Measurements from ENCODE around the gene ALG10. TPM values are rescaled to one million over a fixed set of nuclear protein-coding genes. Genes with fewer than 3 reads are reported as not detected.
"Not testable (repeated sequence)": the region's sequence is repeated elsewhere in the genome, so short reads cannot be mapped to it uniquely, and the experiment has no call there.

Gene ALG10
- total RNA-seq, 2 donors from 2014 or later = 19.9 to 26.7 TPM

- no peaks in the 10 kb centered on the region for H3K9me3 ChIP-seq
- intact Hi-C loops (cut with DNase I) = no loop called here
- no peaks in the 10 kb centered on the region for H3K36me3 ChIP-seq
- no peaks in the 10 kb centered on the region for H3K4me1 ChIP-seq (replicated peaks)
- H3K27me3 ChIP-seq (replicated peaks; ENCODE audit: insufficient read depth) = no peaks in the 10 kb centered on the region
- no peak for TF ChIP-seq CTCF (IDR thresholded peaks at IDR 0.05)
- TF ChIP-seq POLR2AphosphoS5 (IDR thresholded peaks at IDR 0.05) = no peak
- TF ChIP-seq POLR2A (IDR thresholded peaks at IDR 0.05) = no peak
- H3K4me3 ChIP-seq = no peak overlapping the region
- H3K27ac ChIP-seq = no peak overlapping the region
- 75% methylated on average over 4 of the region's 4 CpGs for WGBS
- DNase-seq (ENCODE audit: low spot score) = no peak
Measured at GRCh38 chr12:33994857-33995808, 27.2 kb upstream of the ALG10 start.

- H3K27me3 ChIP-seq (replicated peaks; ENCODE audit: insufficient read depth); H3K4me1 ChIP-seq (replicated peaks); H3K36me3 ChIP-seq; H3K9me3 ChIP-seq; DNase-seq (ENCODE audit: low spot score); H3K4me3 ChIP-seq; H3K27ac ChIP-seq; intact Hi-C loops (cut with DNase I): not testable (repeated sequence)
Measured at GRCh38 chr12:34008835-34009234, 13.5 kb upstream of the ALG10 start.

DNA sequence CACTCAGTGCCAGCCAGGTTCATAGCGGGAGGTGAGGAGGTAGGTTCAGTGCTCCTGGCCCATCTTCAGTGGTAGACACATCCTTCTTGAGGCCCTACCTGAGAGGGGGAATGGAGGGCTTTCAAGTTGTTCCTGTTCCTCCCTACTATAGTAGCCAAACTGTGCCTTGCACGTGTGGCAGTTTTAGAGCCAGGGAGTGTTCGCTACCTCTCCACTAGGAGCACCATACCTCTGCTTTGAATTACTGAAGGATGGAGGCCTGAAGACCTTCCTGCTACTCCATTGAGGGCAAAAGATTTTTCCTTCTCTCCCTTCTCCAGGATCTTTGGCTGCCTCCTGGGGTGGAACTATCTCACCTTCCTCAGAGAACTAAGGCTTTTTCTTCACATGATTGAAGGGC, 5.9 kb upstream of the ALG10 start:
- Histone ChIP-seq H3K27me3 (replicated peaks; ENCODE audit: insufficient read depth) (no peaks in the 10 kb centered on the region), H3K4me3 (no peak overlapping the region), H3K36me3 (no peaks in the 10 kb centered on the region), H3K4me1 (replicated peaks) (no peaks in the 10 kb centered on the region), H3K27ac (no peak overlapping the region), H3K9me3 (no peaks in the 10 kb centered on the region)
- intact Hi-C loops (cut with DNase I) = no loop called here
- TF ChIP-seq POLR2A (IDR thresholded peaks at IDR 0.05) (no peak), POLR2AphosphoS5 (IDR thresholded peaks at IDR 0.05) (no peak)
- DNase-seq (ENCODE audit: low spot score) = no peak
- 83% methylated on average over 3 of the region's 3 CpGs for WGBS

GRCh38 chr12:34021071-34021470, 1.2 kb upstream of the ALG10 start:
- no peak overlapping the region for H3K27ac ChIP-seq
- no peaks in the 10 kb centered on the region for H3K27me3 ChIP-seq (replicated peaks; ENCODE audit: insufficient read depth)
- TF ChIP-seq CTCF (IDR thresholded peaks at IDR 0.05) (no peak), POLR2AphosphoS5 (IDR thresholded peaks at IDR 0.05) (no peak), POLR2A (IDR thresholded peaks at IDR 0.05) (no peak)
- H3K4me3 ChIP-seq = no peak overlapping the region
- H3K36me3 ChIP-seq = no peaks in the 10 kb centered on the region
- intact Hi-C loops (cut with DNase I) = no loop called here
- WGBS = 96% methylated on average over 1 of the region's 1 CpG
- H3K9me3 ChIP-seq = no peaks in the 10 kb centered on the region
- H3K4me1 ChIP-seq (replicated peaks) = no peaks in the 10 kb centered on the region
- DNase-seq (ENCODE audit: low spot score) = no peak

GRCh38 chr12:34027661-34028060, 5.4 kb downstream of the ALG10 start:
- H3K4me1 ChIP-seq (replicated peaks); intact Hi-C loops (cut with DNase I); H3K36me3 ChIP-seq; H3K4me3 ChIP-seq; H3K27ac ChIP-seq; H3K27me3 ChIP-seq (replicated peaks; ENCODE audit: insufficient read depth); H3K9me3 ChIP-seq; DNase-seq (ENCODE audit: low spot score): not testable (repeated sequence)
- 87% methylated on average over 2 of the region's 2 CpGs for WGBS

- Histone ChIP-seq H3K4me1 (replicated peaks) (no peaks in the 10 kb centered on the region), H3K27ac (no peak overlapping the region), H3K36me3 (no peaks in the 10 kb centered on the region), H3K9me3 (no peaks in the 10 kb centered on the region), H3K4me3 (no peak overlapping the region), H3K27me3 (replicated peaks; ENCODE audit: insufficient read depth) (no peaks in the 10 kb centered on the region)
- intact Hi-C loops (cut with DNase I) = no loop called here
- TF ChIP-seq POLR2AphosphoS5 (IDR thresholded peaks at IDR 0.05) (no peak), CTCF (IDR thresholded peaks at IDR 0.05) (no peak), POLR2A (IDR thresholded peaks at IDR 0.05) (no peak)
- 74% methylated on average over 4 of the region's 4 CpGs for WGBS
- DNase-seq (ENCODE audit: low spot score) = no peak
Measured at GRCh38 chr12:34030591-34030990, 8.3 kb downstream of the ALG10 start.
